Stimulated activated CD4-positive, alpha-beta T cell treated with anti-CD3 and anti-CD28 coated beads, Interleukin-4, amount 100 ng/mL, for 4 hours (primary cell): ENCODE measurements around the gene TMEM220.

ENCODE experiments used
- DNase-seq, 2 experiments: peaks; one replicate each; pipeline ENCODE4 v3.0.0-alpha.2; 2020

The TMEM220 gene

GRCh38 chr17:10729334-10730193, at the start of gene TMEM220:
Gene TMEM220, minus strand, starts transcription at chr17:10730023. Its CDS starts 172 bp downstream, at chr17:10729851.
- peak; percentile 39 to 55 for DNase-seq

GRCh38 chr17:10779609-10780008, 49.8 kb upstream of the TMEM220 start:
- no peak for DNase-seq

GRCh38 chr17:10777890-10778289, 48.1 kb upstream of the TMEM220 start:
- no peak for DNase-seq

- DNase-seq = no peak
These were observed 47.4 kb upstream of the TMEM220 start for GRCh38 chr17:10777131-10777807.

- no peak for DNase-seq
These were observed 46.6 kb upstream of the TMEM220 start for GRCh38 chr17:10776381-10776780.

GRCh38 chr17:10775740-10776356, 46.0 kb upstream of the TMEM220 start:
- no peak for DNase-seq

- DNase-seq = no peak
These were observed 45.2 kb upstream of the TMEM220 start for GRCh38 chr17:10775058-10775457.

GRCh38 chr17:10773391-10773790, 43.6 kb upstream of the TMEM220 start:
- no peak for DNase-seq

- peak in 1 of 2 experiments; percentile 17 for DNase-seq
These were observed 42.9 kb upstream of the TMEM220 start for GRCh38 chr17:10772425-10773380.

GRCh38 chr17:10771148-10771547, 41.3 kb upstream of the TMEM220 start:
- DNase-seq = no peak

- DNase-seq = no peak
These were observed 40.0 kb upstream of the TMEM220 start for GRCh38 chr17:10769840-10770239.

- DNase-seq = no peak
These were observed 39.0 kb upstream of the TMEM220 start for GRCh38 chr17:10768750-10769251.

- no peak for DNase-seq
These were observed 37.4 kb upstream of the TMEM220 start for GRCh38 chr17:10767232-10767631.

- DNase-seq = no peak
These were observed 32.2 kb upstream of the TMEM220 start for GRCh38 chr17:10762037-10762436.

GRCh38 chr17:10761281-10761680, 31.5 kb upstream of the TMEM220 start:
- DNase-seq = no peak

- DNase-seq = no peak
These were observed 28.2 kb upstream of the TMEM220 start for GRCh38 chr17:10758062-10758461.

GRCh38 chr17:10757647-10758046, 27.8 kb upstream of the TMEM220 start:
- no peak for DNase-seq

GRCh38 chr17:10757067-10757466, 27.2 kb upstream of the TMEM220 start:
- DNase-seq = no peak

- no peak for DNase-seq
These were observed 26.8 kb upstream of the TMEM220 start for GRCh38 chr17:10756619-10757018.

GRCh38 chr17:10756185-10756584, 26.4 kb upstream of the TMEM220 start:
- DNase-seq = no peak

GRCh38 chr17:10755592-10756127, 25.8 kb upstream of the TMEM220 start:
- DNase-seq = no peak
